ENCODE data around the gene ADAMTSL1.

DNA sequence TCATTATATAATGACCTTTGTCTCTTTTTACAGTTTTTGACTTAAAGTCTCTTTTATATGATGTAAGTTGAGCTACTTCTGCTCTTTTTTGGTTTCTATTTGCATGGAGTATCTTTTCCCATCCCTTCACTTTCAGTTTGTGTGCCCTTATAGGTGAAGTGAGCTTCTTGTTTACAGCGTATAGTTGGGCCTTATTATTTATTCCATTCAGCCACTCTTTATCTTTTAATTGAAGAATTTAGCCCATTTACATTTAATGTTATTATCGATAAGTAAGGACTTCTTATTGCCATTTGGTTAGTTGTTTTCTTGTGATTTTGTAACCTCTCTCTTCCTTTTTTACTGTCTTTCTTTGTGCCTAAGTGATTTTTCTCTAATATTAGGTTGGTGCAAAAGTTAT is 117.3 kb downstream of the ADAMTSL1 start:
- TF ChIP-seq CTCF (conservative IDR thresholded peaks at IDR 0.05; ENCODE audit: low read length) (no peak), EZH2phosphoT487 (IDR thresholded peaks at IDR 0.05; ENCODE audit: borderline replicate concordance) (no peak)
